RWPE2 (cell line): ENCODE results near the gene TMEM38B.

Experiments used
- ATAC-seq: fragments of 200-7000 bp; cut with Tn5 transposase; 3 replicates; pipeline ENCODE4 v1.9.1; 2021; ENCODE audit warnings: low read depth
- DNase-seq: peaks from one replicate; pipeline ENCODE4 v3.0.0-alpha.2; 2020; ENCODE audit warnings: low spot score
- H3K27ac ChIP-seq: fragments of 450-650 bp; 2 replicates; pipeline ENCODE4 v1.5.1; 2017; ENCODE audit warnings: mild to moderate bottlenecking; ENCODE audit not compliant: poor library complexity, severe bottlenecking
- H3K27me3 ChIP-seq: fragments of 250-450 bp; sonication (Bioruptor Pico); 2 replicates; pipeline ENCODE4 v1.5.1; 2021; ENCODE audit warnings: mild to moderate bottlenecking, moderate library complexity; ENCODE audit not compliant: insufficient read depth, poor library complexity, severe bottlenecking
- H3K36me3 ChIP-seq: fragments of 250-450 bp; sonication (Bioruptor Pico); 2 replicates; pipeline ENCODE4 v1.5.1; 2020; ENCODE audit warnings: low read depth, mild to moderate bottlenecking, moderate library complexity
- H3K4me1 ChIP-seq: fragments of 250-450 bp; sonication (Bioruptor Pico); 2 replicates; pipeline ENCODE4 v1.5.1; 2021; ENCODE audit warnings: mild to moderate bottlenecking, moderate library complexity; ENCODE audit not compliant: insufficient read depth, poor library complexity, severe bottlenecking
- H3K4me3 ChIP-seq: fragments of 250-450 bp; sonication (Bioruptor Pico); 2 replicates; pipeline ENCODE4 v1.5.1; 2021; ENCODE audit warnings: mild to moderate bottlenecking, moderate library complexity; ENCODE audit not compliant: severe bottlenecking
- H3K9me3 ChIP-seq: fragments of 250-450 bp; sonication (Bioruptor Pico); 2 replicates; pipeline ENCODE4 v1.5.1; 2021; ENCODE audit warnings: mild to moderate bottlenecking, moderate library complexity; ENCODE audit not compliant: severe bottlenecking
- TF ChIP-seq, protein P1 (sequence below): fragments of 450-650 bp; IDR thresholded peaks from one replicate; pipeline ENCODE4 v1.5.1; 2017; ENCODE audit warnings: mild to moderate bottlenecking, moderate library complexity; ENCODE audit not compliant: poor library complexity, severe bottlenecking

TMEM38B gene

DNA sequence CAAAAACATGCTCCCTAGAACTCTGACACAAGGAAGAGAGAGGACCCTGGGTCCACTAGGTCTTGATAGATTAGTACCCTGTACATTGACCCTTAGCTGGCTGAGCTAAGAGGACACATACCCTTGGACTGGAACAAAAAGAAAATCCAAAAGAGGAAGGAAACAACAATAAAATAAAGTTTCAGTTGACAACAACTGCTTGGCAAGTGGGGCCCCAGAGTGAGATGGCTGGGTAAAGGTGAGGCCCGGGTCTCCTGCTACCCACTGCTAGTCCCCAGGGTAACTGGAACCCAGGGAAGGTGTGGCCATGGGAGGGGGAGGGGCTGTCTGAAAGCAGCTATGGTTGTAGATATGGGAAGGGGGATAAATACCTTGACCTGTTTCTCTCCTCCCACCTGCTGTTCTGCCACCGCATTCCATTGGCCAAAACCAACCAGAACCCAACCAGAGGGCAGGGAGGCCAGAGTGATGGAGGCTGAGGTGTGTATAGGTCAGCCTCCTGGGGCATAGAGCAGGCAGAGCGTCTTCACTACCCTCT is 20.4 kb upstream of the TMEM38B start:
- TF ChIP-seq, protein P1, sequence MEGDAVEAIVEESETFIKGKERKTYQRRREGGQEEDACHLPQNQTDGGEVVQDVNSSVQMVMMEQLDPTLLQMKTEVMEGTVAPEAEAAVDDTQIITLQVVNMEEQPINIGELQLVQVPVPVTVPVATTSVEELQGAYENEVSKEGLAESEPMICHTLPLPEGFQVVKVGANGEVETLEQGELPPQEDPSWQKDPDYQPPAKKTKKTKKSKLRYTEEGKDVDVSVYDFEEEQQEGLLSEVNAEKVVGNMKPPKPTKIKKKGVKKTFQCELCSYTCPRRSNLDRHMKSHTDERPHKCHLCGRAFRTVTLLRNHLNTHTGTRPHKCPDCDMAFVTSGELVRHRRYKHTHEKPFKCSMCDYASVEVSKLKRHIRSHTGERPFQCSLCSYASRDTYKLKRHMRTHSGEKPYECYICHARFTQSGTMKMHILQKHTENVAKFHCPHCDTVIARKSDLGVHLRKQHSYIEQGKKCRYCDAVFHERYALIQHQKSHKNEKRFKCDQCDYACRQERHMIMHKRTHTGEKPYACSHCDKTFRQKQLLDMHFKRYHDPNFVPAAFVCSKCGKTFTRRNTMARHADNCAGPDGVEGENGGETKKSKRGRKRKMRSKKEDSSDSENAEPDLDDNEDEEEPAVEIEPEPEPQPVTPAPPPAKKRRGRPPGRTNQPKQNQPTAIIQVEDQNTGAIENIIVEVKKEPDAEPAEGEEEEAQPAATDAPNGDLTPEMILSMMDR = no peak
- H3K27me3 ChIP-seq = no peaks in the 10 kb centered on the region
- no peak overlapping the region for H3K27ac ChIP-seq
- no peaks in the 10 kb centered on the region for H3K9me3 ChIP-seq
- H3K36me3 ChIP-seq = no peaks in the 10 kb centered on the region
- H3K4me3 ChIP-seq = no peak overlapping the region
- no peak for DNase-seq
- ATAC-seq = no peak
- H3K4me1 ChIP-seq = no peaks in the 10 kb centered on the region

DNA sequence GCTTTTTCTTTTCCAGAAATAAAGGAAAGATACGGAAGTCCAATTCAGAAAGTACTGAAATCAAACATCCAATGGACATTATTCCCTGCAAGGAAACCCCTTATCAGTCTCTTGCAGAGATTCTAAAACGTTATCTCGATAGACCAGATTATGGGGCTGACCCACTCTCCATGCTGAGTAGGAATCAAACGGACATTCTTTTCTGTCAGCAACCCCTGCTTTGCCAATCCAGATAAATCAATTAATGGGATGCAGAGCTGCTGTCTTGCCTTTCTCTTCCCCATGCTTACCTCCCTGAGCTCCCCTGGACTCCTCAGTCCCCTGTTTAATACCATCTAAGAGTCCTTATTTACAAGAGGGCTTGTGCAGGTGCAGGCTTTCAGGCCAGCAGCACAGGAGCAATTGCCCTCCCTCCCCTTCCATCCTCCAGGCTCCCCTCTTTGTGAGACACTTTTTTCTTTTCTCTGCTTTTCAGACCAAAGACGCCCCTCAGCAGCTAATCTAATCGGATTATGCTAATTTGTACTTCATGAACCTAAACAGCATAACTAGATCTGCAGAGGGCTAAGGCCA is 17.9 kb upstream of the TMEM38B start:
- TF ChIP-seq, protein P1 = no peak
- Histone ChIP-seq H3K4me1 (no peaks in the 10 kb centered on the region), H3K36me3 (no peaks in the 10 kb centered on the region), H3K4me3 (no peak overlapping the region), H3K9me3 (no peaks in the 10 kb centered on the region), H3K27me3 (peaks cover 3% of the 10 kb centered on the region), H3K27ac (no peak overlapping the region)
- ATAC-seq = no peak
- DNase-seq = no peak

DNA sequence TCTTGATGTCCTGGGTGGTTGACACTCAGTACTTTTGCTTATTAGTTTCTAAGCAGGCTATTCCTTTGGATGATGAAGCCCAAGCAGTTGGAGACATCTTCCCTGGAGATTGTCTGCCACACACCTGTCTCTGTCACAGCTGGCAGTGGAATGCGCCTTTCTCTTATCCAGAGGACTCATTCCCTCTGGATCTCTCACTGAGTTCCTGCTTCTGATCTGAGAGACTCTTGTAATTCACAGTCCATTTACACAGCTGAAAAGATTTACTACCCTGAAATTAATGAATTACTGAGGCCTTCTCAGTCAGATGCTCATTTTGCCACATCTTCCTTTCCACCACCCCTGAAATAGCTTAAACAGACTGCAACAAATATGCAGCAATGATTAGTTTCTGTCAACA is 16.2 kb upstream of the TMEM38B start:
- no peaks in the 10 kb centered on the region for H3K36me3 ChIP-seq
- no peak overlapping the region for H3K27ac ChIP-seq
- H3K9me3 ChIP-seq = no peaks in the 10 kb centered on the region
- no peak overlapping the region for H3K4me3 ChIP-seq
- ATAC-seq (no peak), DNase-seq (no peak)
- H3K27me3 ChIP-seq = peaks cover 3% of the 10 kb centered on the region
- no peaks in the 10 kb centered on the region for H3K4me1 ChIP-seq
- TF ChIP-seq, protein P1 = no peak

DNA sequence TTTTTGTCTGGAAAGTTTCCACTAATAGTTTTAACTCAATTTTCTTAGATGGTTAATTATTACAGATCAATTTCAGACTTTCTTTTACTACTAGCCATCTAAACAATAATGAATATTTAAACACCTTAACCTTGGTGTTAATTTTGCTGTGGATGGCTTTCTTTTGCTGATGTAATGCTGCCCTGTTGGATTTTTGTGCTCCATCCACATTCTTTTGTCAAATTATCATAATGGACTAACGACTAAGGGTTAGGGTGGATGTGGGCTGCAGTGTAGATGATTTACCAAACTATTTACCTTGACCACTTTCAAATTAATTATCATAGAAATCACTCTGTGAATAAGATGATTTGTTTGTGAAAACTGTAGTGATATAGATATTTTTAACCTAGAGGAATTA is 15.6 kb upstream of the TMEM38B start:
- no peaks in the 10 kb centered on the region for H3K9me3 ChIP-seq
- H3K4me3 ChIP-seq = no peak overlapping the region
- no peaks in the 10 kb centered on the region for H3K4me1 ChIP-seq
- H3K36me3 ChIP-seq = no peaks in the 10 kb centered on the region
- DNase-seq = no peak
- H3K27me3 ChIP-seq = peaks cover 3% of the 10 kb centered on the region
- no peak for ATAC-seq
- TF ChIP-seq, protein P1 = no peak
- H3K27ac ChIP-seq = no peak overlapping the region

DNA sequence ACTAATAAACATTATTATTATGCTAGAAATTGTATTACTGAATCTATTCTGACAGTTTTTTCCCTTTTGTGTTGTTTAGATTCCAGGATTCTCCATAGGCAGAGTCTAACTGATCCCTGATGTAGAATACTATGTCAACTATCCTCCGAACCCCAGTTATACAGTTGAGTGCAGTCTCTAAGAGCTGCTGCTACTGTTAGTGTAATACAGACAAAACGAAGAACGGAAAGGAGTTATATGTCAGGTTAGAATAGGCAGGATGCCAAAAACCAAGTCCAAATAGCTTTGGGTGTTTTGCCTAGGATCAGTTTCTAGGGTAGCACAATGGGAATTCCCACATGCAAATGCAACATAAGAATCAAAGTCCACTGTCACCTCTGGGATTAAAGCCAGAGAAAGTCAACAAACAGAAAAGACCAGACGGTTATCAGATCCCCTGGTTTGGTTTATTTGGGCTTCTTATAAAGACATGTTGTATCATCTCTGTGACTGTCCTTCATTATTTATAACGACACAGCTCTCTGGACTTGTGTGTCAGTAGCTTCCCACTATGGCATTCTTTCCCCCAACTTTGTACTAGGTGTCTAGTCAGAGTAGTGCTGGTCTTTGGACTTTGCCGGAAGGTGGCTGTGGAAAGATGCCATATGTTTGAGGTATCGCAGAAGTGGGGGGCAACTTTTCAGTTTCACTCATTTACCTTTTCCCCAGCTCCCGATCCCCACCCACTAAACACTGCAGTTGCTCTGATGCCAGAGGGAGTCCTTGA is 14.9 kb upstream of the TMEM38B start:
- TF ChIP-seq, protein P1 = no peak
- H3K4me1 ChIP-seq = no peaks in the 10 kb centered on the region
- no peaks in the 10 kb centered on the region for H3K36me3 ChIP-seq
- peaks cover 3% of the 10 kb centered on the region for H3K27me3 ChIP-seq
- no peak overlapping the region for H3K27ac ChIP-seq
- DNase-seq (no peak), ATAC-seq (no peak)
- no peak overlapping the region for H3K4me3 ChIP-seq
- no peaks in the 10 kb centered on the region for H3K9me3 ChIP-seq
